H9 (cell line): Measurements from ENCODE around the gene SRD5A2. TPM values are rescaled to one million over a fixed set of nuclear protein-coding genes. Genes with fewer than 3 reads are reported as not detected.

Experiments
- DNase-seq: peaks from one replicate; pipeline ENCODE4 v3.0.0-alpha.2; 2017
- H2AFZ ChIP-seq: one replicate; pipeline ENCODE4 v1.6.1; 2013; ENCODE audit warnings: mild to moderate bottlenecking, low read length, control low read depth, moderate library complexity
- H2AK5ac ChIP-seq: 2 replicates; pipeline ENCODE4 v1.6.1; 2013; ENCODE audit warnings: low read length, control low read depth, mixed read lengths; ENCODE audit not compliant: insufficient read length
- H2BK120ac ChIP-seq: one replicate; pipeline ENCODE4 v1.6.1; 2013; ENCODE audit warnings: low read depth, mild to moderate bottlenecking, low read length, control low read depth, inconsistent platforms; ENCODE audit not compliant: poor library complexity, severe bottlenecking
- H2BK12ac ChIP-seq: 2 replicates; pipeline ENCODE4 v1.6.1; 2013; ENCODE audit warnings: low read length, control low read depth, mixed read lengths, low read depth; ENCODE audit not compliant: insufficient read length
- H2BK15ac ChIP-seq: 2 replicates; pipeline ENCODE4 v1.6.1; 2013; ENCODE audit warnings: low read depth, low read length, control low read depth
- H2BK20ac ChIP-seq: one replicate; pipeline ENCODE4 v1.6.1; 2013; ENCODE audit warnings: low read depth, mild to moderate bottlenecking, low read length, control low read depth, inconsistent platforms; ENCODE audit not compliant: poor library complexity, severe bottlenecking
- H2BK5ac ChIP-seq: 2 replicates; pipeline ENCODE4 v1.6.1; 2013; ENCODE audit warnings: low read length, control low read depth, mixed read lengths; ENCODE audit not compliant: insufficient read length
- H3K14ac ChIP-seq: 2 replicates; pipeline ENCODE4 v1.6.1; 2013; ENCODE audit warnings: low read length, control low read depth; ENCODE audit not compliant: insufficient read depth
- H3K18ac ChIP-seq: 2 replicates; pipeline ENCODE4 v1.6.1; 2013; ENCODE audit warnings: low read depth, mild to moderate bottlenecking, mixed read lengths, low read length, control low read depth; ENCODE audit not compliant: insufficient read length
- H3K23ac ChIP-seq: 2 replicates; pipeline ENCODE4 v1.6.1; 2013; ENCODE audit warnings: low read length, control low read depth, mixed read lengths, low read depth; ENCODE audit not compliant: insufficient read length
- H3K23me2 ChIP-seq: 2 replicates; pipeline ENCODE4 v1.6.1; 2013; ENCODE audit warnings: low read depth, mild to moderate bottlenecking, mixed read lengths, low read length, control low read depth; ENCODE audit not compliant: insufficient read length, poor library complexity, severe bottlenecking
- H3K27ac ChIP-seq: 2 replicates; pipeline ENCODE4 v1.5.1; 2013; ENCODE audit warnings: low read length, control low read depth, mixed read lengths, low read depth; ENCODE audit not compliant: insufficient read length
- H3K27me3 ChIP-seq: 2 replicates; pipeline ENCODE4 v1.6.1; 2013; ENCODE audit warnings: low read length, control low read depth, inconsistent platforms; ENCODE audit not compliant: insufficient read depth
- H3K4ac ChIP-seq: 2 replicates; pipeline ENCODE4 v1.6.1; 2013; ENCODE audit warnings: low read depth, mild to moderate bottlenecking, control low read depth, inconsistent platforms, low read length, moderate library complexity
- H3K4me1 ChIP-seq: 2 replicates; pipeline ENCODE4 v1.6.1; 2013; ENCODE audit warnings: low read length, control low read depth, inconsistent platforms; ENCODE audit not compliant: insufficient read depth
- H3K4me2 ChIP-seq: 2 replicates; pipeline ENCODE4 v1.6.1; 2013; ENCODE audit warnings: low read length, control low read depth, mixed read lengths; ENCODE audit not compliant: insufficient read length, insufficient read depth
- H3K56ac ChIP-seq: 2 replicates; pipeline ENCODE4 v1.6.1; 2013; ENCODE audit warnings: low read depth, mild to moderate bottlenecking, mixed read lengths, low read length, control low read depth; ENCODE audit not compliant: insufficient read length
- H3K79me1 ChIP-seq: 2 replicates; pipeline ENCODE4 v1.6.1; 2013; ENCODE audit warnings: low read depth, mild to moderate bottlenecking, moderate library complexity, low read length, control low read depth, inconsistent platforms; ENCODE audit not compliant: insufficient read depth, poor library complexity, severe bottlenecking
- H3K79me2 ChIP-seq: 2 replicates; pipeline ENCODE4 v1.6.1; 2013; ENCODE audit warnings: low read length, control low read depth, inconsistent platforms; ENCODE audit not compliant: insufficient read depth
- H3K9ac ChIP-seq: 2 replicates; pipeline ENCODE4 v1.6.1; 2013; ENCODE audit warnings: low read length, control low read depth, mixed read lengths; ENCODE audit not compliant: insufficient read length; ENCODE audit errors: extremely low read depth
- H3K9me3 ChIP-seq: one replicate; pipeline ENCODE4 v1.6.1; 2013; ENCODE audit warnings: low read depth, low read length, inconsistent platforms; ENCODE audit not compliant: control insufficient read depth
- H3T11ph ChIP-seq: one replicate; pipeline ENCODE4 v1.6.1; 2013; ENCODE audit warnings: mild to moderate bottlenecking, low read length, control low read depth, inconsistent platforms
- H4K20me1 ChIP-seq: one replicate; pipeline ENCODE4 v1.6.1; 2013; ENCODE audit not compliant: control insufficient read depth, insufficient read length, insufficient read depth
- H4K5ac ChIP-seq: 2 replicates; pipeline ENCODE4 v1.6.1; 2013; ENCODE audit warnings: low read depth, mild to moderate bottlenecking, mixed read lengths, low read length, control low read depth; ENCODE audit not compliant: insufficient read length
- H4K8ac ChIP-seq: replicated peaks from 2 replicates; pipeline ENCODE4 v1.6.1; 2013; ENCODE audit warnings: low read length, control low read depth, mixed read lengths, low read depth; ENCODE audit not compliant: insufficient read length
- H4K91ac ChIP-seq: 2 replicates; pipeline ENCODE4 v1.6.1; 2013; ENCODE audit warnings: low read depth, mild to moderate bottlenecking, moderate library complexity, mixed read lengths, low read length, control low read depth; ENCODE audit not compliant: insufficient read length
- H3K27ac Mint-ChIP-seq, 3 experiments: 2 replicates in 2 of 3; 3 replicates in 1 of 3; pipeline ENCODE4 v1.8.0; 2020 to 2021; ENCODE audit warnings: mixed read lengths in 3 of 3, mild to moderate bottlenecking in 1 of 3, moderate library complexity in 1 of 3
- H3K27me3 Mint-ChIP-seq: 2 replicates; pipeline ENCODE4 v1.8.0; 2021; ENCODE audit warnings: low read depth, mild to moderate bottlenecking, moderate library complexity, mixed read lengths
- H3K36me3 Mint-ChIP-seq, 3 experiments: 2 replicates in 2 of 3; 3 replicates in 1 of 3; pipeline ENCODE4 v1.8.0; 2020 to 2021; ENCODE audit warnings: low read depth in 3 of 3, mixed read lengths in 3 of 3; ENCODE audit not compliant: insufficient read depth in 1 of 3
- H3K4me1 Mint-ChIP-seq, 2 experiments: 2 replicates each; pipeline ENCODE4 v1.8.0; 2020; ENCODE audit warnings: mixed read lengths in 2 of 2
- H3K4me3 Mint-ChIP-seq, 2 experiments: 2 replicates in 1 of 2; 3 replicates in 1 of 2; pipeline ENCODE4 v1.8.0; 2020 to 2021; ENCODE audit warnings: mild to moderate bottlenecking in 2 of 2, mixed read lengths in 2 of 2, moderate library complexity in 1 of 2
- H3K9me3 Mint-ChIP-seq, 2 experiments: 2 replicates in 1 of 2; 3 replicates in 1 of 2; pipeline ENCODE4 v1.8.0; 2020; ENCODE audit warnings: mild to moderate bottlenecking in 2 of 2, mixed read lengths in 2 of 2, moderate library complexity in 1 of 2
- WGBS: extraction: QIAGEN DNeasy Blood & Tissue Kit; methylation state at CpG from one replicate; pipeline ENCODE4 v1.1.7; 2013; ENCODE audit warnings: missing lambda C conversion rate, low lambda C conversion rate, mixed read lengths; ENCODE audit not compliant: insufficient read length; ENCODE audit errors: extremely low coverage; 5-methylcytosine and 5-hydroxymethylcytosine counted together
- total RNA-seq: library from RNA; stranded (reverse); gene quantifications from 2 replicates; pipeline ENCODE4 v1.2.1, GENCODE V29; 2021
- TF ChIP-seq, protein P1 (sequence below): fragments of 200-600 bp; sonication (generic); conservative IDR thresholded peaks from 3 replicates; pipeline ENCODE4 v1.8.0; 2021; ENCODE audit warnings: antibody characterized with exemption, mild to moderate bottlenecking

SRD5A2 gene
- total RNA-seq, 1 experiment from 2014 or later, result not detected

DNA sequence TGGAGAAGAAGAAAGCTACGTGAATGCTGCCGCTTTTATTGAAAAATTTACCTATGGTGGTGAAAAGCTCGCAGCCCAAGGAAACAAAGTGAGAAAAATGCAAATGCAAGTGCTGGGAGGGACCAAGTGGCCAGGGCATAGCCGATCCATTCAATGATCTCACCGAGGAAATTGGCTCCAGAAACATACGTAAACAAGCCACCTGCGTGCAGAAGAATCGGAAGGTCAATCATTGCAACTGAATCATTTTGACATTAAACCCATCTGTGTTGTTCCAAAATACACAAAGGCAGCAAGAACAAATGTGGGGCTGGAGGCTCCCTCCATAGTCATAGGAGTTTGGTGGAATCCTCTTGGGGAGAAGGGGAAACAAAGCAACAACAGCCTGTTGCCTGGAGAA lies 51.5 kb downstream of the SRD5A2 start:
- Mint-ChIP-seq H3K4me3 (no peak overlapping the region), H3K36me3 (no peaks in the 10 kb centered on the region), H3K9me3 (no peaks in the 10 kb centered on the region), H3K27ac (no peak overlapping the region), H3K4me1 (peaks cover 0 to 2% of the 10 kb centered on the region in 2 experiments; a peak in 1 of 4 replicates), H3K27me3 (peaks cover 5% of the 10 kb centered on the region)
- H3K79me1 ChIP-seq, result no peaks in the 10 kb centered on the region
- TF ChIP-seq, protein P1, sequence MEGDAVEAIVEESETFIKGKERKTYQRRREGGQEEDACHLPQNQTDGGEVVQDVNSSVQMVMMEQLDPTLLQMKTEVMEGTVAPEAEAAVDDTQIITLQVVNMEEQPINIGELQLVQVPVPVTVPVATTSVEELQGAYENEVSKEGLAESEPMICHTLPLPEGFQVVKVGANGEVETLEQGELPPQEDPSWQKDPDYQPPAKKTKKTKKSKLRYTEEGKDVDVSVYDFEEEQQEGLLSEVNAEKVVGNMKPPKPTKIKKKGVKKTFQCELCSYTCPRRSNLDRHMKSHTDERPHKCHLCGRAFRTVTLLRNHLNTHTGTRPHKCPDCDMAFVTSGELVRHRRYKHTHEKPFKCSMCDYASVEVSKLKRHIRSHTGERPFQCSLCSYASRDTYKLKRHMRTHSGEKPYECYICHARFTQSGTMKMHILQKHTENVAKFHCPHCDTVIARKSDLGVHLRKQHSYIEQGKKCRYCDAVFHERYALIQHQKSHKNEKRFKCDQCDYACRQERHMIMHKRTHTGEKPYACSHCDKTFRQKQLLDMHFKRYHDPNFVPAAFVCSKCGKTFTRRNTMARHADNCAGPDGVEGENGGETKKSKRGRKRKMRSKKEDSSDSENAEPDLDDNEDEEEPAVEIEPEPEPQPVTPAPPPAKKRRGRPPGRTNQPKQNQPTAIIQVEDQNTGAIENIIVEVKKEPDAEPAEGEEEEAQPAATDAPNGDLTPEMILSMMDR, result no peak
- no CpG with 5 or more reads among the region's 8 CpGs for WGBS
- H2BK12ac ChIP-seq, result no peak overlapping the region
- no peak overlapping the region for H3K56ac ChIP-seq
- no peak overlapping the region for H3K18ac ChIP-seq
- H4K20me1 ChIP-seq, result no peaks in the 10 kb centered on the region
- H4K91ac ChIP-seq, result no peak overlapping the region
- H3K23ac ChIP-seq, result no peak overlapping the region
- no peaks in the 10 kb centered on the region for H3K79me2 ChIP-seq
- H3K4ac ChIP-seq, result no peak overlapping the region
- no peaks in the 10 kb centered on the region for H3K23me2 ChIP-seq
- H2AFZ ChIP-seq, result no peak overlapping the region
- no peaks in the 10 kb centered on the region for H3K27me3 ChIP-seq
- H3K9me3 ChIP-seq, result no peaks in the 10 kb centered on the region
- H4K8ac ChIP-seq, result no peak overlapping the region
- H2BK15ac ChIP-seq, result no peak overlapping the region
- no peak overlapping the region for H4K5ac ChIP-seq
- no peak overlapping the region for H3K9ac ChIP-seq
- no peak overlapping the region for H2BK120ac ChIP-seq
- H2BK20ac ChIP-seq, result no peak overlapping the region
- H3K27ac ChIP-seq, result no peak overlapping the region
- H3K4me1 ChIP-seq, result no peaks in the 10 kb centered on the region
- H2AK5ac ChIP-seq, result no peak overlapping the region
- no peak overlapping the region for H2BK5ac ChIP-seq
- no peak overlapping the region for H3K4me2 ChIP-seq
- no peak for DNase-seq
- H3T11ph ChIP-seq, result no peak overlapping the region
- no peak overlapping the region for H3K14ac ChIP-seq
